GM15510 (cell line): ENCODE results near the gene ZNF20.
A peak's percentile ranks its signal among the peaks of the same experiment; 100 is the strongest.

ENCODE experiments used
- POLR2A ChIP-seq: IDR thresholded peaks from 3 replicates; pipeline ENCODE4 v1.6.1; 2011; ENCODE audit warnings: borderline replicate concordance; ENCODE audit not compliant: insufficient read length; ENCODE audit errors: extremely low read depth

Gene ZNF20

DNA sequence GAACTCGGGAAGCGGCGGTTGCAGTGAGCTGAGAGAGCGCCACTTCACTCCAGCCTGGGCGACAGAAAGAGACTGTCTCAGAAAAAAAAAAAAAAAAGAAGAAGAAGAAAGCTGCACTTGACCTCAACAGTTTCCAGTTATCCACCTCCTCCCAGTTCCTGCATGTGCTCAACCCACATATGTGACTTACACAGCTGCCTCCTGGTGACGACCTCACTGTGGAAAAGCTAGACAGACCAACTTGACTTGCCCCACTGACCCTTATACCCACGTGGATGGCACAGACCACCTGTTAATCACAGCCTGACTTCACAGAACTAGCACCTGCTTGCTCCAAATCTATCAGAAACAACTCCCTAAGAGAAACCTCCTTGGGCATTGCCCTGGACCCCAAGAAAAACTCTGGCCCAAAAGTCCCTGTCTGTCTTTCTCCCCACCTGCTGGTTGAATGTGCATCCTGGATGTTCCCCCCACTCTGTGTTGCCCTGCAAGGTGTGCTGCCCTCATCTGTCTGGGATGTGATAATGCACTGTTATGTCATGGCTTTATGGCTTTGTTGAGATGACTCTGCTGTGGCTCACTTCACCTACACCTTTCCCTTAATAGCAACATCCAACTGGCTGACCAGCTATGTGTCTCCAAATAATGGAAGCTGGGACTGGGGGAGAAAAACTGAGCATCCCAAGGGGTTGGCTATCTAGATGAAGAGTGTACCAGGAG is 2.8 kb downstream of the ZNF20 start:
- TF ChIP-seq POLR2A: no peak

DNA sequence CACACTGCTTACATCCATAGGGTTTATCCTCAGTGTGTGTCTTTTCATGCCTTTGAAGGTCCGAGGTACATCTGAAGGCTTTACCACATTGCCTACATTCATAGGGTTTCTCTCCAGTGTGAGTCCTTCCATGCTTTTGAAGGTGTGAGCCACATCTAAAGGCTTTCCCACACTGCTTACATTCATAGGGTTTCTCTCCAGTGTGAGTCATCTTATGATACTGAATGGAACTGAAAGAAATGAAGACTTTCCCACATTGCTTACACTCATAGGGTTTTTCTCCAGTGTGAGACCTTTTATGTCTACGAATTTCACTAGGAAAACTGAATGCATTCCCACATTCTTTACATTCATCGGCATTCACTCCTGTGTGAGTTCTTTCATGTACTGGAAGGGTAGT is 7.1 kb downstream of the ZNF20 start:
- no peak for TF ChIP-seq POLR2A

DNA sequence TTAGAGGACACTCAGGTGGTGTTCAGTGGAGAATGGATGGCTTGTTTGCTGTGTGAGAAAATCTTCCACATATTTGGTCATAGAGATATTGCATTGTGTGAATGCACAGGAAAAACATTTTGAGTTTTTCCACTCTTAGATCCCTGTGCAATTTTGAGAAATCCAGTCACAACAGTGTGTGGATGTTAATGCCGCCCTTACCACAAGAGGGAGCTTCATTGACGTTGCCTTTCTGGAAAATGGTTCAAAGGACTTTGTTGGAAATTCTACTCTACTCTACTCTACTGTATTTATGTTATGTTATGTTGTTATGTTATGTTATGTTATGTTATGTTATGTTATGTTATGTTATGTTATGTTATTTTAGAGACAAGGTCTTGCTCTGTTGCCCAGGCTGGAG is 13.4 kb downstream of the ZNF20 start:
- TF ChIP-seq POLR2A: no peak

DNA sequence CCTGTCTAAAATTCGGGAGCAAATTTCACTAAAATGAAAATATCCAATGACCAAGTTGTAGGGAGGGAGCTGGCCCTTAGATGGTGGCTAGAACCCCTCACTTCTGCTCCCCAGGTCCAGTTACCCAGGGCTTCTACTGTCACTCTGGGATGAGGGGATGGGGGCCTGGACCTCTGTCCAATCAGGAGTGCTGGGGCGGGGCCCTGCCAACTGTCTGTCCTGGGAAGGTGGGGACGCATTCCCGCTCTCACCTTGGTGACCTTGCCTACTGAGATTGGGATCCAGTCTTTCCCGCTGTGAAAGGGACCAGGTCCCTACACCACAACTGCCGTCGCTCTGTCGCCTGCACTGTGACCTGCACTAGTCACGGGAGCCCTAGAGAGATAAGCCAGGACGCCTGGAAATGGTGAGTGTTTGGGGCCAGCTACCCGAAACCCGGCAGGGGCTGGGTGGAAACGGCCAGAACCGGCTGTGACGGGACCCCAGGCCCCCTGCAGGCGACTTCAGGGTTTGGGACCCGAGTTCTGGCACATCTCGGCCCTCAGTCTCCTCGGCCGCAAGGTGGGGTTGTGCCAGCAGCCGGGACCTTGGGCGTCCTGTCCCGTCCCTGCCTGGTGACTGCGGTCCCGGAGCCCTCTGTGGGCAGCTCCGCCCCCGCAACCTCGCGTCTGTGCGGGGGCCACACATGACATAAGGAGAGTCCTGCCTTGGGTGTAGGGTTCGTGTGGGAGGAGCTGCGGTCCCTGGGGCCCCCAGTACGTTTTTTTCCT is 22.8 kb downstream of the ZNF20 start:
- TF ChIP-seq POLR2A: no peak

DNA sequence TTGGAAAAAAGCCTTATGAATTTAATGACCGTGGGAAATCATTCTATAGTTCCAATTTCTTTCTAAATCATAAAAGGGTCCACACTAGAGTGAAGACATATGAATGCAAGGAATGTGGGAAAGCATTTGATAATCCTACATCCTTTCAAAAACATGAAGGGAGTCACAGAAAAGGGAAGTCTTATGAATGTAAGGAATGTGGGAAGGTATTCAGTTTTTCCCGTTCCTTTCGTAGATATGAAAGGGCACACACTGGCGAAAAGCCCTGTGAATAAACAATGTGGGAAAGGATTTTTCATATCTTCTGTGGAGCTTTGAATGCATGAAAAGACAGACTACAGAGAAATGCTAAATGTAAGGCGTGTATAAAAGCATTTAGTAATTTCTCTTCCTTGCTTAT is 27.0 kb downstream of the ZNF20 start:
- TF ChIP-seq POLR2A: no peak

DNA sequence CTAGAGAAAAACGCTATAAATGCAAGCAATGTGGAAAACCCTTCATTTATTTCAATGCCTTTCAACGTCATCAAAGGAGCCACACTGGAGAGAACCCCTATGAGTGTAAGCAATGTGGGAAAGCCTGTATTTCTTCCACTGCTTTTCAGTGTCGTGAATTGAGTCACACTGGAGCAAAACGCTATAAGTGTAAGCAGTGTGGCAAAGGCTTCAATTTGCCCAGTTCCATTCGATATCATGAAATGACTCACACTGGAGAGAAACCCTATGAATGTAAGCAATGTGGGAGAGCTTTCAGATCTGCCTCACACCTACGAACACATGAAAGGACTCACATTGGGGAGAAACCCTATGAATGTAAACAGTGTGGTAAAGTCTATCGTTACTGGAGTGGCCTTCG is 27.4 kb downstream of the ZNF20 start:
- TF ChIP-seq POLR2A: no peak

DNA sequence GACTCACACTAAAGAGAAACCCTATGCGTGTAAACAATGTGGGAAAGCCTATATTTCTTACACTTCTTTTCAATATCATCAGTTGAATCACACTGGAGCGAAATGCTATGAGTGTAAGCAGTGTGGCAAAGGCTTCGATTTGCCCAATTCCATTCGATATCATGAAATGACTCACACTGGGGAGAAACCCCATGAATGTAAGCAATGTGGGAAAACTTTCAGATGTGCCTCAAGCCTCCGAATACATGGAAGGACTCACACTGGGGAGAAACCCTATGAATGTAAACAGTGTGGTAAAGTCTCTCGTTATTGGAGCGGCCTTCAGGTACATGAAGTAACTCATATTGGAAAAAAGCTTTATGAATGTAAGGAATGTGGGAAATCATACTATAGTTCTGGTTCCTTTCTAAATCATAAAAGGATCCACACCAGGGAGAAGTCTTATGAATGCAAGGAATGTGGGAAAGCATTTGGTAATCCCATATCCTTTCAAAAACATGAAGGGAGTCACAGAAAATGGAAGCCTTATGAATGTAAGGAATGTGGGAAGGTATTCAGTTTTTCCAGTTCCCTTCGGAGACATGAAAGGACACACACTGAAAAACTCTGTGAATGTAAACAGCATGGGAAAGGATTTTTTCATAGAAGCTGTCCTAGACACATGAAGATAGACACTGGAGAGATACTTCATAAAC is 28.1 kb downstream of the ZNF20 start:
- TF ChIP-seq POLR2A: no peak

DNA sequence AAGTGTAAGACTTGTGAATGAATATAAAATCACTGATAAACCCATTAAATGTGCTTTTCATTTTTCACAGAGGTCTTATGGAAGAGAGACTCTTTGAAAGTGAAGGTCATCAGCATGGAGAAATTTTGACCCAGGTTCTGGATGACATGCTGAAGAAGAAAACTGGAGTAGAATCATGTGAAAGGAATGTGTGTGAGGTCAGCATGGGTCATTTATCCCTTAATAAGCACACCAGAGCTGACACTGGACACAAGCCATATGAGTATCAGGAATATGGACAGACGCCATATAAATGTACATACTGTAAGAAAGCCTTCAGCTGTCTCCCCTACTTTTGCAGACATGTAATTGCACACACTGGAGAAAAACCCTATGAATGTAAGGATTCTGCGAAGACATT is 29.0 kb downstream of the ZNF20 start:
- no peak for TF ChIP-seq POLR2A

DNA sequence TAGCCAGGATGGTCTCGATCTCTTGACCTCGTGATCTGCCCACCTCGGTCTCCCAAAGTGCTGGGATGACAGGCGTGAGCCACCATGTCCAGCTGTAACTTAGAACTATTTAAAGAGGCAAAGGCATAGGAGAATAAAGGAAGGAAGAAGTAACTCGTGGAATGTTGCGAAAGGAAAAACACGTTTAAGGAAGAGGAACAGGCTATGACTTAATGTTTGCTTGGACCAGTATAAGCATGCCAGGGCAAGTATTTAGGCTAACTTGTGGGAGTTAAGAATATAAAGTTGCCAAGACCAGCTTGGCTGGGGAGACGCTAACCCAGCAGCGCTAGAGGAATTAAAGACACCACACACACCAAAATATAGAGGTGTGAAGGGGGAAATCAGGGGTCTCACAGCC is 42.1 kb downstream of the ZNF20 start:
- no peak for TF ChIP-seq POLR2A

DNA sequence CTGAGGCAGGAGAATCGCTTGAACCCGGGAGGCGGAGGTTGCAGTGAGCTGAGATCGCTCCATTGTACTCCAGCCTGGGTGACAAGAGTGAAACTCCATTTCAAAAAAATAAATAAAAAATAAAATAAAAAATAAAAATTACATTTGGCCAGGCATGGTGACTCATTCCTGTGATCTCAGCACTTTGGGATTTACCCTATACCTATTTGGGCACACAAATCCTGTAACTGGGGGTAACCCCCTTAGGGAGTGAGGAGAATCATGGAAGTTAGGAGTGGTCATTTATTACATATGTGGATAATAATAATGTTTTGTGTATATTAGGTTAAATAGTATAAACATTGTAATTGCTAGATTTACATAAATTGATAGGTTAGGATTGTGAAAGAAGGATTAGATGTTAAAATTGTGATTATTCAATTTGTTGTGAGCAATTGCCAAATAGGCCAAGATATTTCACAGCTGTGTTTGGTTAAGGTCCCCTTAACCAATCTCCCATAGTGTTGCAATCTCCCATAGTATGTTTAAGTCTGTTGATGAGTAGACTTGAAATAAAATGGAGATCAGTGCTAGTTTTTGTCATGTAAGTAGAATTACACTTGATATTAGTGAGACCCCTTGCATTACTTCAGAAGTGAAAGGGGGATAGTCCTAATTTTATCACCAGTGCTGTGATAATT is 44.9 kb downstream of the ZNF20 start:
- TF ChIP-seq POLR2A: no peak

DNA sequence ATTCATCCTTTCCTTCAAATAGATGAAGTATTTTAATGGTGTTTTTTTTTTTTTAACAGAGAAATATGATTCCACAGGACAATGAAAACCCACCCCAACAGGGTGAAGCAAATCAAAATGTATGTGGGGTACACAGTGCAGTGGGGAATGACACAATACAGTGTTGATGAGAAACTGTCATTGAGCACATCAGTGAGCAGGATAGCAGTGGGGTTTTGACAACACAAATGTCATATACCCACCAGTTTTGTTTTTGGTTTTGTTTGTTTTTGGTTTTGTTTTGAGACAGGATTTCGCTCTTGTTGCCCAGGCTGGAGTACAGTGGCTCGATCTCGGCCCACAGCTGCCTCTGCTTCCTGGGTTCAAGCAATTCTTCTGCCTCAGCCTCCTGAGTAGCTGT is 46.4 kb downstream of the ZNF20 start:
- TF ChIP-seq POLR2A: no peak

DNA sequence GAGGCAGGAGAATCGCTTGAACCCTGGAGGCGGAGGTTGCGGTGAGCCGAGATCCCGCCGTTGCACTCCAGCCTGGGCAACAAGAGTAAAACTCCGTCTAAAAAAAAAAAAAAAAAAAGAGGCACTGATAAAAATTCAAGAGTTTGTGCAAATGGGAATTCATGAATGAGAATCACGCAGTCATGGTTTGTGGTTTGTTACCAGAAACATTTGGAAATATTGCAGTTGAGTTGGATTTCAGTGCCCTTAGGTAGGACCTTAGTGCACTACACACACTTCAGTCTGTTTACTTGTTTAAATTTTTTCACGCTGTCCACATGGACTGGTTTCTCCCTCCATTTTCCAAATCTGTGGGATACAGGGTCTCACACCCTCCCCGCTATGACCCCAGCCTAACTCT is 47.2 kb downstream of the ZNF20 start:
- TF ChIP-seq POLR2A: no peak

DNA sequence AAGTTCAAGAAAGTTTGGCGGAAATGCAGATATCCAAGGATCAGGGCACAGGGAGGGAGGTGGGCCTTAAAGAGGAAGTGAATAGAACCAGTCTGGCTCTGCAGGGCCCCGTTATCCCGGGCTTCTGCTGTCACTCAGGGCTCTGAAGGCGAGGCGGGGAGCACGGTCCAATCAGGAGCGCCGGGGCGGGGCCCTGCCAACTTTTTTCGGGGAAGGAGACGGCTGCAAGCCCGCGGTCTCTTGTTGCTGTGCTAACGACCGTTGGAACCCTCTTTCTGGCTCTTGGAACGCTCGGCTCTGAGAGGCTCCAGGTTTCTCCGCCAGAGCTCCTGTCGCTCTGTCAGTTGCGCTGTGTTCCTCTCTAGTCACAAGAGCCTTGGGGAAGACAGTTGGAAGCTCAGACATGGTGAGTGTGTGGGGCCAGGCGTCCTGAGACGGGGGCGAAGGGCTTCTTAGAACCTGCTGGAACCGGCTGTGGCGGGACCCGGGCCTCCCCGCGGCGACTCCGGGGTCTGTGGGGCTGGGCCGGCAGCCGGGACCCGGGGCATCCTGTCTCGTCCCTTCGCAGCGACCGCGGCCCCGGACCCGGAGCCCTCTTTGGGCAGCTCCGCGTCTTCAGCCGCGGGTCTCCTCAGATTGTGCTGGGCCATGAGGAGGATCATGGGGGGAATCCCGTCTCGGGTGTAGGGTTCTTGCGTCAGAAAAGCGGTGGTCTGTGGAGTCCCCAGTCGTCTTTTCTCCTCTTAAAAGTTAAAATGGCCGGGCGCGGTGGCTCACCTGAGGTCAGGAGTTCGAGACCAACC is 47.9 kb downstream of the ZNF20 start:
- peak; percentile 71 for TF ChIP-seq POLR2A

DNA sequence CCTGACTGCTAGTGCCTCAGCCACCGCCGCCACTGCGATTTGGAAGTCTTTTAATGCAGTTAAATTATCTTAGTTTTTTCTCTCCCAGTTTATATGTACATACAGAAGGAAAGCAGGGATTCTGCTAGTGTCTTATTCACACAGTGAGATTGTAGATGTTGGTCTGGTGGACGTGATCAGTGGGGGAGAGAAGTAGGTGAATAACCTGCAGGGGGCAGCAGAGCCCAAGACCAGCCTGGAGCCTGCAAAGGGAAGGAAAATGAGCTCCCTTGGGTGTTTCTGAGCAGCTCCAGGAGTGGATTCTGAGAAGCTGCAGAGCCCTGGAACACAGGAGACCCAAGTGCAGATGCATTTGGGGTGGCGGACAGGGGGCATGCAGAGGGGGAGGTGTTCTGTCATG is 49.3 kb downstream of the ZNF20 start:
- no peak for TF ChIP-seq POLR2A
